ENCODE measurements around the gene HEYL. TPM values are rescaled to one million over a fixed set of nuclear protein-coding genes. Genes with fewer than 3 reads are reported as not detected.
A peak's percentile ranks its signal among the peaks of the same experiment; 100 is the strongest.

The HEYL gene
- total and polyA plus RNA-seq, 2 donors (not counting 1 experiment from before 2014, with no cell fraction given), result 1.3 TPM; not detected in 1

GRCh38 chr1:39642796-39643195 lies 3.4 kb upstream of the HEYL start:
- Histone ChIP-seq H3K4me2 (ENCODE audit: extremely low read depth, insufficient read depth, low read length) (no peak overlapping the region), H3K36me3 (ENCODE audit: control insufficient read depth, insufficient read depth, low read length) (no peaks in the 10 kb centered on the region), H3K9me3 (ENCODE audit: control insufficient read depth, insufficient read depth, low read depth, low read length) (no peaks in the 10 kb centered on the region), H2AFZ (ENCODE audit: low read length) (no peak overlapping the region), H3K27me3 (ENCODE audit: control insufficient read depth, insufficient read depth, low read length) (peaks cover 6% of the 10 kb centered on the region), H3K9ac (ENCODE audit: insufficient read depth, low read length) (no peak overlapping the region), H4K20me1 (ENCODE audit: control insufficient read depth, extremely low read depth, insufficient read depth, low read length) (no peaks in the 10 kb centered on the region), H3K4me3 (replicated peaks in 1 of 4; ENCODE audit: control extremely low read depth in 1 of 4, insufficient read depth in 1 of 4, low read depth in 3 of 4, low read length in 4 of 4) (no peak overlapping the region), H3K79me2 (ENCODE audit: control insufficient read depth, insufficient read depth, low read length) (no peaks in the 10 kb centered on the region), H3K4me1 (ENCODE audit: control insufficient read depth, extremely low read depth, insufficient read depth, low read length) (peaks cover 7% of the 10 kb centered on the region), H3K27ac (ENCODE audit: insufficient read depth, low read length) (no peak overlapping the region)
- DNase-seq (ENCODE audit: low read depth in 2 of 2), result peak in 1 of 2 donors; percentile 36
- TF ChIP-seq EZH2 (IDR thresholded peaks at IDR 0.05; ENCODE audit: low read length, missing control alignments) (no peak), CTCF (conservative IDR thresholded peaks at IDR 0.05 in 1 of 2, IDR thresholded peaks at IDR 0.05 in 1 of 2; ENCODE audit: low read depth in 1 of 2, low read length in 2 of 2) (no peak)

GRCh38 chr1:39640861-39641260 lies 1.4 kb upstream of the HEYL start:
- Histone ChIP-seq H3K4me2 (ENCODE audit: extremely low read depth, insufficient read depth, low read length) (no peak overlapping the region), H3K4me3 (replicated peaks in 1 of 4; ENCODE audit: control extremely low read depth in 1 of 4, insufficient read depth in 1 of 4, low read depth in 3 of 4, low read length in 4 of 4) (no peak overlapping the region), H3K27ac (ENCODE audit: insufficient read depth, low read length) (no peak overlapping the region), H3K36me3 (ENCODE audit: control insufficient read depth, insufficient read depth, low read length) (no peaks in the 10 kb centered on the region), H2AFZ (ENCODE audit: low read length) (no peak overlapping the region), H3K9me3 (ENCODE audit: control insufficient read depth, insufficient read depth, low read depth, low read length) (no peaks in the 10 kb centered on the region), H3K79me2 (ENCODE audit: control insufficient read depth, insufficient read depth, low read length) (no peaks in the 10 kb centered on the region), H3K27me3 (ENCODE audit: control insufficient read depth, insufficient read depth, low read length) (peaks cover 15% of the 10 kb centered on the region), H3K9ac (ENCODE audit: insufficient read depth, low read length) (no peak overlapping the region), H4K20me1 (ENCODE audit: control insufficient read depth, extremely low read depth, insufficient read depth, low read length) (no peaks in the 10 kb centered on the region), H3K4me1 (ENCODE audit: control insufficient read depth, extremely low read depth, insufficient read depth, low read length) (peaks cover under 1% of the 10 kb centered on the region)
- TF ChIP-seq EZH2 (IDR thresholded peaks at IDR 0.05; ENCODE audit: low read length, missing control alignments) (no peak), CTCF (conservative IDR thresholded peaks at IDR 0.05 in 1 of 2, IDR thresholded peaks at IDR 0.05 in 1 of 2; ENCODE audit: low read depth in 1 of 2, low read length in 2 of 2) (no peak)
- DNase-seq (ENCODE audit: low read depth in 2 of 2), result no peak

GRCh38 chr1:39638965-39639304 lies 508 bp downstream of the HEYL start:
- Histone ChIP-seq H3K4me3 (replicated peaks in 1 of 4; ENCODE audit: control extremely low read depth in 1 of 4, insufficient read depth in 1 of 4, low read depth in 3 of 4, low read length in 4 of 4) (no peak overlapping the region), H3K9me3 (ENCODE audit: control insufficient read depth, insufficient read depth, low read depth, low read length) (no peaks in the 10 kb centered on the region), H4K20me1 (ENCODE audit: control insufficient read depth, extremely low read depth, insufficient read depth, low read length) (no peaks in the 10 kb centered on the region), H3K4me2 (ENCODE audit: extremely low read depth, insufficient read depth, low read length) (no peak overlapping the region), H3K4me1 (ENCODE audit: control insufficient read depth, extremely low read depth, insufficient read depth, low read length) (peaks cover 4% of the 10 kb centered on the region), H2AFZ (ENCODE audit: low read length) (no peak overlapping the region), H3K9ac (ENCODE audit: insufficient read depth, low read length) (peak overlapping the region; percentile 48), H3K36me3 (ENCODE audit: control insufficient read depth, insufficient read depth, low read length) (no peaks in the 10 kb centered on the region), H3K27me3 (ENCODE audit: control insufficient read depth, insufficient read depth, low read length) (peaks cover 25% of the 10 kb centered on the region), H3K27ac (ENCODE audit: insufficient read depth, low read length) (no peak overlapping the region), H3K79me2 (ENCODE audit: control insufficient read depth, insufficient read depth, low read length) (no peaks in the 10 kb centered on the region)
- no peak for DNase-seq (ENCODE audit: low read depth in 2 of 2)
- TF ChIP-seq CTCF (conservative IDR thresholded peaks at IDR 0.05 in 1 of 2, IDR thresholded peaks at IDR 0.05 in 1 of 2; ENCODE audit: low read depth in 1 of 2, low read length in 2 of 2) (no peak), EZH2 (IDR thresholded peaks at IDR 0.05; ENCODE audit: low read length, missing control alignments) (peak; percentile 52)

Data from fibroblast of lung (primary cell).